K562 (cell line): ENCODE data around the gene YJEFN3. TPM values are rescaled to one million over a fixed set of nuclear protein-coding genes. Genes with fewer than 3 reads are reported as not detected.

ENCODE experiments used
- CHAMP1 ChIP-seq: fragments of 450-650 bp; IDR thresholded peaks from 2 replicates; pipeline ENCODE4 v1.6.1; 2016; ENCODE audit warnings: mild to moderate bottlenecking
- DDX20 ChIP-seq: fragments of 450-650 bp; IDR thresholded peaks from 2 replicates; pipeline ENCODE4 v1.6.1; 2016; ENCODE audit warnings: missing genetic modification characterization, low read depth, mild to moderate bottlenecking, missing compliant biosample characterization, moderate library complexity
- EP400 ChIP-seq: fragments of 450-650 bp; IDR thresholded peaks from 2 replicates; pipeline ENCODE4 v1.6.1; 2017; ENCODE audit warnings: antibody characterized with exemption, mild to moderate bottlenecking, moderate library complexity
- GABPB1 ChIP-seq: sonication (generic); formaldehyde crosslinking; IDR thresholded peaks from 2 replicates; pipeline ENCODE4 v1.8.0; 2022; ENCODE audit warnings: mild to moderate bottlenecking, missing genetic modification reagents
- GTF2A2 ChIP-seq: IDR thresholded peaks from 2 replicates; pipeline ENCODE4 v1.6.1; 2016; ENCODE audit warnings: mild to moderate bottlenecking, missing genetic modification characterization, missing compliant biosample characterization
- GTF3C2 ChIP-seq: IDR thresholded peaks from 3 replicates; pipeline ENCODE4 v1.6.1; 2011; ENCODE audit warnings: borderline replicate concordance, mild to moderate bottlenecking, moderate library complexity; ENCODE audit not compliant: insufficient read length; ENCODE audit errors: extremely low read depth
- MEF2A ChIP-seq: IDR thresholded peaks from 2 replicates; pipeline ENCODE4 v1.6.1; 2011; ENCODE audit warnings: low read depth, mild to moderate bottlenecking, low read length, moderate library complexity; ENCODE audit not compliant: control insufficient read depth
- MEIS2 ChIP-seq: fragments of 450-650 bp; IDR thresholded peaks from 2 replicates; pipeline ENCODE4 v1.6.1; 2014; ENCODE audit warnings: mild to moderate bottlenecking; ENCODE audit not compliant: partially characterized antibody
- MYC ChIP-seq, 2 experiments: fragments of 250-450 bp in 1 of 2; sonication (Bioruptor Pico) in 1 of 2; IDR thresholded peaks; 2 replicates each; pipeline versions ENCODE4 v1.5.1 to v1.6.1; 2012 to 2021; ENCODE audit warnings: low read depth in 2 of 2, borderline replicate concordance in 1 of 2, improper control_type of control experiment in 1 of 2, low read length in 1 of 2, mild to moderate bottlenecking in 1 of 2, moderate library complexity in 1 of 2
- NFIC ChIP-seq: fragments of 450-650 bp; IDR thresholded peaks from 2 replicates; pipeline ENCODE4 v1.6.1; 2017; ENCODE audit warnings: mild to moderate bottlenecking, inconsistent platforms
- PRDM10 ChIP-seq: fragments of 450-650 bp; IDR thresholded peaks from 2 replicates; pipeline ENCODE4 v1.6.1; 2018; ENCODE audit not compliant: partially characterized antibody
- PTRF ChIP-seq: fragments of 450-650 bp; IDR thresholded peaks from 2 replicates; pipeline ENCODE4 v1.6.1; 2016; ENCODE audit warnings: mild to moderate bottlenecking, missing genetic modification characterization, missing compliant biosample characterization
- ZNF232 ChIP-seq: sonication (generic); formaldehyde crosslinking; IDR thresholded peaks from 2 replicates; pipeline ENCODE4 v1.8.0; 2022; ENCODE audit warnings: mild to moderate bottlenecking, missing genetic modification reagents
- polyA plus RNA-seq, 8 experiments: library from polyadenylated mRNA; depleted of rRNA in 4 of 8; stranded (reverse) in 5 of 8; unstranded in 3 of 8; fragments of >200 nt; fragmentation: Nextera tagmentation in 2 of 8; fragmentation: Illumina TruSeq in 1 of 8; extraction: Ambion mirVana in 2 of 8; extraction: Trizol in 1 of 8; gene quantifications; 2 replicates each; pipeline versions ENCODE4 v1.2.1 to v1.2.3, GENCODE V29; 2011 to 2014; ENCODE audit warnings: inconsistent platforms in 1 of 8, missing spikeins in 1 of 8
- total RNA-seq, 7 experiments: library from RNA; depleted of rRNA in 6 of 7; stranded (reverse); fragments of >200 nt in 6 of 7; fragmentation: Illumina TruSeq in 2 of 7; extraction: Trizol in 2 of 7; gene quantifications; 2 replicates each; pipeline versions ENCODE4 v1.2.1 to v1.2.3, GENCODE V29; 2011 to 2021; ENCODE audit warnings: low replicate concordance in 1 of 7
- TF ChIP-seq, protein P1 (sequence below): fragments of 450-650 bp; IDR thresholded peaks from 2 replicates; pipeline ENCODE4 v1.6.1; 2016; ENCODE audit warnings: missing biosample characterization, missing genetic modification characterization

Gene YJEFN3
- total and polyA plus RNA-seq, 9 of the 15 experiments (the other 6 are each of a cell fraction or from before 2014, with no cell fraction given), result 0.04 to 5.8 (median 1.3) TPM; not detected in 1

- no peak for TF ChIP-seq PTRF
- no peak for TF ChIP-seq PRDM10
- TF ChIP-seq CHAMP1, result no peak
- TF ChIP-seq ZNF232 (CRISPR knock-in tag), result no peak
- TF ChIP-seq GABPB1 (CRISPR knock-in tag), result 0 out of 2 replicates have a peak, but pooled peaks have one; percentile 28
- no peak for TF ChIP-seq NFIC
- TF ChIP-seq, protein P1, sequence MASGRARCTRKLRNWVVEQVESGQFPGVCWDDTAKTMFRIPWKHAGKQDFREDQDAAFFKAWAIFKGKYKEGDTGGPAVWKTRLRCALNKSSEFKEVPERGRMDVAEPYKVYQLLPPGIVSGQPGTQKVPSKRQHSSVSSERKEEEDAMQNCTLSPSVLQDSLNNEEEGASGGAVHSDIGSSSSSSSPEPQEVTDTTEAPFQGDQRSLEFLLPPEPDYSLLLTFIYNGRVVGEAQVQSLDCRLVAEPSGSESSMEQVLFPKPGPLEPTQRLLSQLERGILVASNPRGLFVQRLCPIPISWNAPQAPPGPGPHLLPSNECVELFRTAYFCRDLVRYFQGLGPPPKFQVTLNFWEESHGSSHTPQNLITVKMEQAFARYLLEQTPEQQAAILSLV (tag), result no peak
- TF ChIP-seq EP400, result no peak
- TF ChIP-seq MYC (IDR thresholded peaks at IDR 0.05; ENCODE audit: low read depth, low read length), result no peak
- TF ChIP-seq MYC (CRISPR knock-in tag; IDR thresholded peaks at IDR 0.05; ENCODE audit: borderline replicate concordance, low read depth), result no peak
- TF ChIP-seq DDX20, result no peak
- no peak for TF ChIP-seq MEIS2
- no peak for TF ChIP-seq MEF2A
- TF ChIP-seq GTF3C2, result no peak
- TF ChIP-seq GTF2A2 (tag), result no peak
These were observed 38.3 kb upstream of the YJEFN3 start (continued) for GRCh38 chr19:19490214-19490968.
